K562 (cell line): ENCODE measurements around the gene TNFAIP3. TPM values are rescaled to one million over a fixed set of nuclear protein-coding genes. Genes with fewer than 3 reads are reported as not detected.
A peak's percentile ranks its signal among the peaks of the same experiment; 100 is the strongest.

ENCODE experiments used
- ESRRA ChIP-seq: fragments of 450-650 bp; IDR thresholded peaks from 2 replicates; pipeline ENCODE4 v1.6.1; 2014; ENCODE audit warnings: low read depth, mild to moderate bottlenecking, moderate library complexity, borderline replicate concordance
- JUN ChIP-seq, 2 experiments: sonication (generic) in 1 of 2; formaldehyde crosslinking in 1 of 2; IDR thresholded peaks; 2 replicates each; pipeline versions ENCODE4 v1.6.1 to v1.8.0; 2012 to 2022; ENCODE audit warnings: borderline replicate concordance in 2 of 2, mild to moderate bottlenecking in 2 of 2, improper control_type of control experiment in 1 of 2, low read depth in 1 of 2, low read length in 1 of 2, missing genetic modification reagents in 1 of 2
- NBN ChIP-seq: fragments of 450-650 bp; IDR thresholded peaks from 2 replicates; pipeline ENCODE4 v1.6.1; 2016; ENCODE audit warnings: low read depth, mild to moderate bottlenecking
- NR2C1 ChIP-seq, 2 experiments: fragments of 450-650 bp; IDR thresholded peaks; 2 replicates each; pipeline ENCODE4 v1.6.1; 2017; ENCODE audit warnings: mild to moderate bottlenecking in 2 of 2, antibody characterized with exemption in 1 of 2, inconsistent platforms in 1 of 2, missing compliant biosample characterization in 1 of 2, missing genetic modification characterization in 1 of 2
- NRF1 ChIP-seq, 2 experiments: fragments of 450-650 bp; IDR thresholded peaks in 1 of 2; conservative IDR thresholded peaks in 1 of 2; 2 replicates each; pipeline ENCODE4 v1.6.1; 2014; ENCODE audit warnings: mild to moderate bottlenecking in 2 of 2
- TAF1 ChIP-seq: IDR thresholded peaks from 2 replicates; pipeline ENCODE4 v1.6.1; 2011; ENCODE audit warnings: mild to moderate bottlenecking, low read length, moderate library complexity; ENCODE audit not compliant: insufficient read depth, control insufficient read depth, severe bottlenecking; ENCODE audit errors: extremely low read depth
- U2AF2 ChIP-seq: fragments of 200-400 bp; formaldehyde crosslinking; optimal IDR thresholded peaks from 2 replicates; pipeline ENCODE3; 2017; ENCODE audit warnings: low read depth, mild to moderate bottlenecking, low read length
- ZBED1 ChIP-seq: IDR thresholded peaks from 2 replicates; pipeline ENCODE4 v1.6.1; 2014
- ZNF175 ChIP-seq: fragments of 200-800 bp; sonication (Bioruptor generic); IDR thresholded peaks from 2 replicates; pipeline ENCODE4 v1.6.1; 2016; ENCODE audit warnings: low read depth, mild to moderate bottlenecking, missing genetic modification characterization, missing compliant biosample characterization
- ZNF23 ChIP-seq: fragments of 250-450 bp; sonication (Bioruptor Pico); IDR thresholded peaks from 2 replicates; pipeline ENCODE4 v1.4.0; 2020; ENCODE audit warnings: mild to moderate bottlenecking
- polyA plus RNA-seq, 8 experiments: library from polyadenylated mRNA; depleted of rRNA in 4 of 8; stranded (reverse) in 5 of 8; unstranded in 3 of 8; fragments of >200 nt; fragmentation: Nextera tagmentation in 2 of 8; fragmentation: Illumina TruSeq in 1 of 8; extraction: Ambion mirVana in 2 of 8; extraction: Trizol in 1 of 8; gene quantifications; 2 replicates each; pipeline versions ENCODE4 v1.2.1 to v1.2.3, GENCODE V29; 2011 to 2014; ENCODE audit warnings: inconsistent platforms in 1 of 8, missing spikeins in 1 of 8
- total RNA-seq, 7 experiments: library from RNA; depleted of rRNA in 6 of 7; stranded (reverse); fragments of >200 nt in 6 of 7; fragmentation: Illumina TruSeq in 2 of 7; extraction: Trizol in 2 of 7; gene quantifications; 2 replicates each; pipeline versions ENCODE4 v1.2.1 to v1.2.3, GENCODE V29; 2011 to 2021; ENCODE audit warnings: low replicate concordance in 1 of 7
- TF ChIP-seq, protein P1 (sequence below), 2 experiments: fragments of 450-650 bp in 1 of 2; sonication (generic) in 1 of 2; formaldehyde crosslinking in 1 of 2; IDR thresholded peaks; 2 replicates each; pipeline versions ENCODE4 v1.7.1 to v1.9.0; 2016 to 2022; ENCODE audit warnings: inconsistent platforms in 1 of 2, mild to moderate bottlenecking in 1 of 2, missing genetic modification reagents in 1 of 2
- TF ChIP-seq, protein P2 (sequence below): fragments of 450-650 bp; conservative IDR thresholded peaks from 2 replicates; pipeline ENCODE4 v1.6.1; 2016; ENCODE audit warnings: missing genetic modification characterization, low read depth, mild to moderate bottlenecking, missing compliant biosample characterization, moderate library complexity
- TF ChIP-seq, protein P3 (sequence below), 3 experiments: fragments of 200-800 bp in 1 of 3; sonication (Bioruptor generic) in 1 of 3; sonication (generic) in 1 of 3; formaldehyde crosslinking in 1 of 3; IDR thresholded peaks; 2 replicates each; pipeline versions ENCODE4 v1.6.1 to v1.8.0; 2016 to 2022; ENCODE audit warnings: mild to moderate bottlenecking in 2 of 3, missing compliant biosample characterization in 2 of 3, missing genetic modification characterization in 2 of 3, missing genetic modification reagents in 1 of 3

Gene TNFAIP3
- total and polyA plus RNA-seq, 9 of the 15 experiments (the other 6 are each of a cell fraction or from before 2014, with no cell fraction given): 0.79 to 17.0 (median 6.4) TPM

DNA sequence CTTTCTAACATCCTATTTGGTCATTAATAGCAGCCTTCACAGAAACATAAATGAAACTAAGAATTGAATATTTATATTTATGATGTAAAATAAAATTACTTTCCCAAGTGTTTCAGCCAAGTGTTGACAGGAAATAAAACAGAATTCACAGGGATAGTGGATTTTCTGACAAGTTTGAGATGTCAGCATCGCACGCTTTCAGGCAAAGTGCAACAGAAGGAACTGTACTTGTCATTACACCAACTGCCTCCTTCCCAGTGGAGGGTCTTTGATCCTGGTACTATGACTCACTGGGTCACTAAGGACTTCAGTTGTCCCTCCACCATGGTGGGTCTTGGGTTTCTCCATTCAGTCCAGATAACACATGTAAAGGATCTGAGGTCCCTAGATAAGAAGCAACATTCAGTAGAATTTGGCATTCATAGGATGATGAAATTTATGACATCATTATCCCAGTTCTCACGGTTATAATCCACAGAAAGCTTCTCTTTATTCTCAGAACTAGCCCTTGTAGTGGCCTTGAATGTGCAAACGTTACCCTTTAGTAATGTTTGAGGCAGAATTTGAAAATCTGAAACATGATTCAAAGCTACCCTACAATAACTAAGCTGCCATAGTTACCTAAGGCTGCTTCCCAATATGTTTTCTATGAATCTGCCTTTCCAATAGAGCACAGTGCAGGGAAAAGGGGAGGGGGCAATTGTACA is 3.8 kb upstream of the TNFAIP3 start (continued):
- TF ChIP-seq, protein P1, sequence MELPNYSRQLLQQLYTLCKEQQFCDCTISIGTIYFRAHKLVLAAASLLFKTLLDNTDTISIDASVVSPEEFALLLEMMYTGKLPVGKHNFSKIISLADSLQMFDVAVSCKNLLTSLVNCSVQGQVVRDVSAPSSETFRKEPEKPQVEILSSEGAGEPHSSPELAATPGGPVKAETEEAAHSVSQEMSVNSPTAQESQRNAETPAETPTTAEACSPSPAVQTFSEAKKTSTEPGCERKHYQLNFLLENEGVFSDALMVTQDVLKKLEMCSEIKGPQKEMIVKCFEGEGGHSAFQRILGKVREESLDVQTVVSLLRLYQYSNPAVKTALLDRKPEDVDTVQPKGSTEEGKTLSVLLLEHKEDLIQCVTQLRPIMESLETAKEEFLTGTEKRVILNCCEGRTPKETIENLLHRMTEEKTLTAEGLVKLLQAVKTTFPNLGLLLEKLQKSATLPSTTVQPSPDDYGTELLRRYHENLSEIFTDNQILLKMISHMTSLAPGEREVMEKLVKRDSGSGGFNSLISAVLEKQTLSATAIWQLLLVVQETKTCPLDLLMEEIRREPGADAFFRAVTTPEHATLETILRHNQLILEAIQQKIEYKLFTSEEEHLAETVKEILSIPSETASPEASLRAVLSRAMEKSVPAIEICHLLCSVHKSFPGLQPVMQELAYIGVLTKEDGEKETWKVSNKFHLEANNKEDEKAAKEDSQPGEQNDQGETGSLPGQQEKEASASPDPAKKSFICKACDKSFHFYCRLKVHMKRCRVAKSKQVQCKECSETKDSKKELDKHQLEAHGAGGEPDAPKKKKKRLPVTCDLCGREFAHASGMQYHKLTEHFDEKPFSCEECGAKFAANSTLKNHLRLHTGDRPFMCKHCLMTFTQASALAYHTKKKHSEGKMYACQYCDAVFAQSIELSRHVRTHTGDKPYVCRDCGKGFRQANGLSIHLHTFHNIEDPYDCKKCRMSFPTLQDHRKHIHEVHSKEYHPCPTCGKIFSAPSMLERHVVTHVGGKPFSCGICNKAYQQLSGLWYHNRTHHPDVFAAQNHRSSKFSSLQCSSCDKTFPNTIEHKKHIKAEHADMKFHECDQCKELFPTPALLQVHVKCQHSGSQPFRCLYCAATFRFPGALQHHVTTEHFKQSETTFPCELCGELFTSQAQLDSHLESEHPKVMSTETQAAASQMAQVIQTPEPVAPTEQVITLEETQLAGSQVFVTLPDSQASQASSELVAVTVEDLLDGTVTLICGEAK (IDR thresholded peaks at IDR 0.05): peak; percentile 47; the same call in 1 of the 2 replicates
- TF ChIP-seq, protein P1 (CRISPR knock-in tag; IDR thresholded peaks at IDR 0.05): no peak
- peak; percentile 87 for TF ChIP-seq ESRRA
- TF ChIP-seq ZBED1: peak; percentile 75
- peak; percentile 96 for TF ChIP-seq NBN
- peak; percentile 93; the same call in 1 of the 2 replicates for TF ChIP-seq ZNF175 (CRISPR knock-in tag)
- peak; percentile 8 to 9; a peak in 1 of 4 replicates for TF ChIP-seq NRF1 (conservative IDR thresholded peaks at IDR 0.05 in 1 of 2, IDR thresholded peaks at IDR 0.05 in 1 of 2)
- peak; percentile 98 for TF ChIP-seq JUN (IDR thresholded peaks at IDR 0.05; ENCODE audit: borderline replicate concordance, low read depth, low read length)
- TF ChIP-seq JUN (CRISPR knock-in tag; IDR thresholded peaks at IDR 0.05; ENCODE audit: borderline replicate concordance): peak; percentile 96
- TF ChIP-seq NR2C1 (IDR thresholded peaks at IDR 0.05): peak; percentile 64
- peak; percentile 82 for TF ChIP-seq NR2C1 (tag; IDR thresholded peaks at IDR 0.05)
- no peak for TF ChIP-seq U2AF2
- peak; percentile 72 for TF ChIP-seq TAF1
- TF ChIP-seq, protein P2, sequence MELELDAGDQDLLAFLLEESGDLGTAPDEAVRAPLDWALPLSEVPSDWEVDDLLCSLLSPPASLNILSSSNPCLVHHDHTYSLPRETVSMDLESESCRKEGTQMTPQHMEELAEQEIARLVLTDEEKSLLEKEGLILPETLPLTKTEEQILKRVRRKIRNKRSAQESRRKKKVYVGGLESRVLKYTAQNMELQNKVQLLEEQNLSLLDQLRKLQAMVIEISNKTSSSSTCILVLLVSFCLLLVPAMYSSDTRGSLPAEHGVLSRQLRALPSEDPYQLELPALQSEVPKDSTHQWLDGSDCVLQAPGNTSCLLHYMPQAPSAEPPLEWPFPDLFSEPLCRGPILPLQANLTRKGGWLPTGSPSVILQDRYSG (tag): peak; percentile 64
- TF ChIP-seq, protein P3, sequence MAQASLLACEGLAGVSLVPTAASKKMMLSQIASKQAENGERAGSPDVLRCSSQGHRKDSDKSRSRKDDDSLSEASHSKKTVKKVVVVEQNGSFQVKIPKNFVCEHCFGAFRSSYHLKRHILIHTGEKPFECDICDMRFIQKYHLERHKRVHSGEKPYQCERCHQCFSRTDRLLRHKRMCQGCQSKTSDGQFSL (CRISPR knock-in tag; IDR thresholded peaks at IDR 0.05): no peak
- TF ChIP-seq, protein P3 (tag; IDR thresholded peaks at IDR 0.05): no peak
- TF ChIP-seq ZNF23 (CRISPR knock-in tag): 0 out of 2 replicates have a peak, but pooled peaks have one; percentile 30
